ENCODE measurements around the gene EFNA1. TPM values are rescaled to one million over a fixed set of nuclear protein-coding genes. Genes with fewer than 3 reads are reported as not detected.

The EFNA1 gene
- total RNA-seq, 1 donor from 2014 or later = 0.77 TPM

GRCh38 chr1:155106862-155107261 lies 20.8 kb upstream of the EFNA1 start:
- peaks cover 4% of the 10 kb centered on the region for H3K4me1 Mint-ChIP-seq
- DNase-seq (ENCODE audit: low read depth, low spot score) = no peak
- H3K9me3 Mint-ChIP-seq = no peaks in the 10 kb centered on the region
- H3K27ac Mint-ChIP-seq (ENCODE audit: unreplicated experiment) = no peak overlapping the region
- H3K4me3 Mint-ChIP-seq = no peak overlapping the region
- TF ChIP-seq CTCF (conservative IDR thresholded peaks at IDR 0.05) = no peak
- H3K36me3 Mint-ChIP-seq (ENCODE audit: low read depth) = no peaks in the 10 kb centered on the region
- peaks cover 38% of the 10 kb centered on the region for H3K27me3 Mint-ChIP-seq (ENCODE audit: low read depth)

GRCh38 chr1:155107309-155108264 lies 20.1 kb upstream of the EFNA1 start:
- no peak for DNase-seq (ENCODE audit: low read depth, low spot score)
- H3K9me3 Mint-ChIP-seq = no peaks in the 10 kb centered on the region
- H3K27me3 Mint-ChIP-seq (ENCODE audit: low read depth) = peaks cover 38% of the 10 kb centered on the region
- no peaks in the 10 kb centered on the region for H3K36me3 Mint-ChIP-seq (ENCODE audit: low read depth)
- peaks cover 4% of the 10 kb centered on the region for H3K4me1 Mint-ChIP-seq
- no peak overlapping the region for H3K4me3 Mint-ChIP-seq
- H3K27ac Mint-ChIP-seq (ENCODE audit: unreplicated experiment) = no peak overlapping the region
- TF ChIP-seq CTCF (conservative IDR thresholded peaks at IDR 0.05) = no peak

- H3K4me3 Mint-ChIP-seq = no peak overlapping the region
- no peak for DNase-seq (ENCODE audit: low read depth, low spot score)
- H3K4me1 Mint-ChIP-seq = peaks cover 4% of the 10 kb centered on the region
- no peak overlapping the region for H3K27ac Mint-ChIP-seq (ENCODE audit: unreplicated experiment)
- peaks cover 38% of the 10 kb centered on the region for H3K27me3 Mint-ChIP-seq (ENCODE audit: low read depth)
- H3K9me3 Mint-ChIP-seq = no peaks in the 10 kb centered on the region
- no peaks in the 10 kb centered on the region for H3K36me3 Mint-ChIP-seq (ENCODE audit: low read depth)
- TF ChIP-seq CTCF (conservative IDR thresholded peaks at IDR 0.05) = no peak
Observed at GRCh38 chr1:155108296-155108695, 19.4 kb upstream of the EFNA1 start.

GRCh38 chr1:155110381-155110780 lies 17.3 kb upstream of the EFNA1 start:
- H3K4me3 Mint-ChIP-seq = no peak overlapping the region
- H3K9me3 Mint-ChIP-seq = no peaks in the 10 kb centered on the region
- TF ChIP-seq CTCF (conservative IDR thresholded peaks at IDR 0.05) = no peak
- no peak overlapping the region for H3K27ac Mint-ChIP-seq (ENCODE audit: unreplicated experiment)
- H3K4me1 Mint-ChIP-seq = peaks cover 4% of the 10 kb centered on the region
- no peak for DNase-seq (ENCODE audit: low read depth, low spot score)
- H3K27me3 Mint-ChIP-seq (ENCODE audit: low read depth) = peaks cover 27% of the 10 kb centered on the region
- no peaks in the 10 kb centered on the region for H3K36me3 Mint-ChIP-seq (ENCODE audit: low read depth)

GRCh38 chr1:155110826-155111225 lies 16.9 kb upstream of the EFNA1 start:
- Mint-ChIP-seq H3K4me3 (no peak overlapping the region), H3K27me3 (ENCODE audit: low read depth) (peaks cover 26% of the 10 kb centered on the region), H3K27ac (ENCODE audit: unreplicated experiment) (no peak overlapping the region), H3K4me1 (peaks cover 4% of the 10 kb centered on the region), H3K9me3 (no peaks in the 10 kb centered on the region), H3K36me3 (ENCODE audit: low read depth) (no peaks in the 10 kb centered on the region)
- DNase-seq (ENCODE audit: low read depth, low spot score) = no peak
- no peak for TF ChIP-seq CTCF (conservative IDR thresholded peaks at IDR 0.05)
